GM21447 (cell line): Measurements from ENCODE around the gene KIF21B.
"Not testable (repeated sequence)": the region's sequence is repeated elsewhere in the genome, so short reads cannot be mapped to it uniquely, and the experiment has no call there.

Source experiments
- ATAC-seq: cut with Tn5 transposase; IDR thresholded peaks from one replicate; pipeline ENCODE4 v1.9.1; 2021; ENCODE audit not compliant: unreplicated experiment

KIF21B gene

GRCh38 chr1:200971955-200972711 lies 51.4 kb downstream of the KIF21B start:
- no peak for ATAC-seq

DNA sequence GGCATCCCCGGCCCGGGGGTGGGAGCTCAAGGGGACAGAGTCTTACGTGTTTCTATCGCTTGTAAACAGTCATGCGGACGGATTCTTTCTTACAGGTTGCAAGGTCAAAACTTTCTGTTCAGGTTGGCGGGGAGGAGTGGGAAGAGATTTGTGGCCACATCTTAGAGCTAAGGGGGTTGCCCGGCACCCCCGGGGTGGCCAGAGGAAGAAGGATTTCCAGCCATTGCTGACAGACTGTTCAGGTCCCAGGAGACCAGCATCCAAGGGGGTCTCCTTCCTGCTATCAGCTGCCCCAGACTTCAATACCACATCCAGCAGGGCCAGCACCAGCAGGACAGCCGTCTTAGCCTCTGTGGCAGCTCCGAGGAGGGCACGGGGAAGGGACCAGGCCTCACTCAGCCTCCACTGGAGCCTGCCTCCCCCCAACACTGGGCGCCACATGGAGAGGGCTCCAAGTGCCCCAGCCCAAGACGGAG lies 52.0 kb downstream of the KIF21B start:
- no peak for ATAC-seq

DNA sequence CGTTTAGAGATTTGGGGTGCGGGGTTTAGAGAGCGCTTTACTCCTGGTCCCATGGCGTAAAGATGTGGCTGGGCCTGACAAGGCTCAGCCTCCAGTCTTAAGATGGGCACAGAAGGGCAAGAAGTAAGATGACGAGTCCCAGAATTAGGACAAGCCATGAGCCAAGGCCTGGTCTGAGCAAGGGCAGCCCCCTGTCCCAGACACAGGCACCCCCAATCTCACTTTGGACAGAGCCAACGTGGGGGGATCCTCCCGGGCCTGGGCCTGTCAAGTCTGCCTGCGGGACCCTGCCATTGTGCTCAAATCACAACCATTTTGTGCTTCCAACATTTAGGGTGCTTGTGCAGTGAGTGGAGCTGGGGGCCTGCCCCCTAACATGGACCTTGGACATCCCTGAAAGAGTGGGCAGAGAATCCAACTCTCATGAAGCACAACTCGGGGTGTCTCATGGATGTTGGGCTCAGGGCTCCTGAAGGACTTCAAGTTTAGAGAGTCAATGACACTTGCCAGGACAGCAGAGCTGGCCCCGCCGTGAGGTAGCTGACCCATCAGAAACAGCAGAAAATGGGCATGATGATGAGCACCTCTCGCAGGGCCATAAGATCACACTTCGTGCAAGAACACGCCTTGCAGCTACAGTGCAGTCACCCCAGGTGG lies 52.6 kb downstream of the KIF21B start:
- ATAC-seq = no peak

DNA sequence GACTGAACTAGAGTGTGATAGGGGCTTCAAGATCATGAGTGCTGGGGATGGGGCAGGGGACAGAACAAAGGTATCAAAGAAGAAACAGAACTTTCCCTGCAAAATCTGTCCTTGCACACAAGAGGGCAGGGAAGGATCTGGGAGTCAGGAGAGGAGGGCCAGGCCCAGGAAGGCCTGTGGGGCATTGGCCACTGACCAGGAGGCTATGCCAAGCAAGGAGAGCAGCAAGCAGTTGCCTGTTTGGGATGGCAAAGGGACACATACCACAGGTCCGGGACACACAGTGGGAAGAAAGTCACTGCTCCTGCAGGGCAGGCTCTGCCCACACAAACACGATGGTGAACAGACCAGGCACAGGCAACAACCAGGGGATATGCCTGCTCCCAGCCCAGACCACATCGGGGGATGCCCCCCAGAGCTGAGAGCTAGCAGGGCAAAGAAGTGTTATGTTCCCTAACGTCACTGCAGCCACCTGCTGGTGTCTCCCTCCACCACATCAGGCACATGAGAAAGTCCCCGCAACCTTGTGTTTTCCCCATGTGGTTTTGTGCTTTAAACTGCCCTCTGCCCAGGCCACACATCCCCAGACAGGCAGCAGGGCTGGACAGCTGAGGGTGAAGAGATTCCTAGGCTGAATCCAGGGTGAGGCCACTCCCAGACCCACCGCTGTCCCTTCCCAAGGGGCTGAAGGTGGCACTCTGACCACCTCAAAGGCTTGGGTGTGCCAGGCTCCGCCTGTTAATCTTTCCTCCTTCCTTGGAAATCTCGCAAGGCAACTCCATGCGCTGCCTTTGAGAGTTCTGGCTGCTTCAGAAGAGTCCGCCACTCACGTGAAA lies 53.6 kb downstream of the KIF21B start:
- ATAC-seq = peak; percentile 76

GRCh38 chr1:200968469-200969410 lies 54.8 kb downstream of the KIF21B start:
- ATAC-seq = no peak

- ATAC-seq = no peak
These were observed 55.6 kb downstream of the KIF21B start for GRCh38 chr1:200967693-200968468.

DNA sequence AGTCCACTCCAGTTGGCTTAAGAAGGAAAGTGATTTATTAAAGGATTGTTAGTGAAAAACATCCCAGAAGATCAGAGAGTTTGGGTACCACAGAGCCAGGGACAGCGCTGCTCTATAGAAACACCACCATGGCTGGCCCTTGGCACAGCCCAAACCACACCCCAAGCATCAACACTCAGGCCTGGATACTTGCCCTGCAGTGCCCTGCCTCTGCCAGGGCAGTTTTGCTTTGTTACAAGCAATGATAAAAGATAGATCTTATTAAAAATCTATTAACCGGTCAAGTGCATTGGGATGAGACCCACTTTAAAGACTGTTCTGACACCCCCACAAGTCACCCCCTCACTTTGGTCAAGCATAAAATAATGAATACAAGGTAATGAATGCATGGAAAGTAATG lies 56.6 kb downstream of the KIF21B start:
- ATAC-seq = no peak

DNA sequence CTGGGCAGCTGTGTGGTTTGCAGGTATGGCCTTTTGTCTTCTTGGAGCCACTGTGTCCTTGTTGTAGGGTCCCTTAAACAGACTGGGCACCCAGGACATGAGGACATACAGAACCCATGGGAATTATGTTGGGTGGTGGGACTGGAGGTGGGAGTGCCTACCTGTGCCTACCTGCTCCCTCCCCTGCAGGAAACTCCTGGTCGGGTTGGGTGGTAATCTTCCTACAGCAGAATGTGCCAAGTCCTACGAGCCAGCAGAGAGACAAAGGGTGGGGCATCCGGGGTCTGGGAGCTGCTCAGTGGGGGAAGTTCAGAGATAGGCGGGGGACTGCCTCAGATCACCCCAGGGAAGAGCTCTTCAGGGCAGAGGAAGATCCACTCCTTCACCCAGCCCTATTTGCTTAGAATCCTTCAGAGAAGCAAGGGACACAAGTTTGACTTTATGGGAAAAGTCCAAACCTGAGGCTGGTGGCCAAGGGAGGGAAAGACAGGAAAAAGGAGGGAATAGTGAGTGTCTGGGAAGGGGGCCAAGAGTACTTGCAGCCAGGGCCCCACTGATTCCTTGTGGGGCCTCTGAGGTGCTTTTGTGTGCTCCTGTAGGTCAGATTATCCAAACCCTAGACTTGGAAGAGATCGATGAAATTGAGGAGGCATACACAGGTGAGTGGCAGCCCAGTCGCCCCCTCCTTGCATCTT lies 58.3 kb downstream of the KIF21B start:
- no peak for ATAC-seq

- ATAC-seq = not testable (repeated sequence)
These were observed 59.6 kb downstream of the KIF21B start for GRCh38 chr1:200963888-200964287.

DNA sequence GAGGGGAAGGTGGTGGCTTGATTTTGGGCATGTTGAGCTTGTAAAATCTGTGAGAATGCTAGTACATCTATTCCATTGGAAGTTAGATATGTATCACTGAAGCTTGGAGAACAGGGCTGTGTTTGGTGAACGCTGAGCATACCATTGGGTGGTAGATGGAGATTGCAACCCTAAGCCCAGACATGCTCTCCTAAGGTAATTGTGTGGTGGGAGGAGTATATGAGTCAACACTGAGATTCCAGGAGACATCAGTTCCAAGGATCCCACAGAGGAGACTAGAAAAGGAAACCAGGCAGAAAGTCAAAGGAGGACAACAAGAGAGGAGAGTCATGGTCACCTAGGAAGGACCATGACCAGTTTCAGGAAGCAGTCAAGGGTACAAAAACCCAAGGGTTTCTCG lies 60.4 kb downstream of the KIF21B start:
- ATAC-seq = no peak

GRCh38 chr1:200962631-200963030 lies 60.9 kb downstream of the KIF21B start:
- ATAC-seq = no peak

DNA sequence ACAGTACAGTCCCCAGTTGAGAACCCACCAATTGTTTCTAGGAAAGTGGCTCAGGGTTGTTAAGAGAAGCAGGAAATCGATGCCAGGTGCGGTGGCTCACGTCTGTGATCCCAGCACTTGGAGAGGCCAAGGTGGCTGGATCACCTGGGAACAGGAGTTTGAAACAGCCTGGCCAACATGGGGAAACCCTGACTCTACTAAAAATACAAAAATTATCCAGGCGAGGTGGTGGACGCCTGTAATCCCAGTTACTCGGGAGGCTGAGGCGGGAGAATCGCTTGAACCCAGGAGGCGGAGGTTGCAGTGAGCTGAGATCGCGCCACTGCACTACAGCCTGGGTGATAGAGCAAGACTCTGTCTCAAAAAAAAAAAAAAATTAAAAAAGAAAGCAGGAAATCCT lies 61.4 kb downstream of the KIF21B start:
- not testable (repeated sequence) for ATAC-seq

DNA sequence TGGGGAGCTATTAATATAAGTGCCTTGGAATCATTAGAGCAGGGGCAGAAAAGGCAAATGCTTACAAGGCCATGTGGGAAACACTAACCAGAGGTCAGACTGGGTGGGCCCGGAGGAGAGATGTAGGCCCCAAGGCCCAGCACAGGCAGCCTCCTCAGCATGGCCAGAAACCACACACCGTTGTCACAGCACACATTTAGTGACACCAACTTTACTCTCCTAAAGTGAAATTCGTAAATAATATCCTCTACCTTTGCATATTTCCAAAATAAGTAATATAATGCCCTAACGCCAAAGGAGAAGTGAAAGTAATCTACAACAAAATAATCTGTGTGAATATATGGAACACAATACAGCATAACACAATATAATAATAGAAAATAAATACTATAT lies 62.6 kb downstream of the KIF21B start:
- no peak for ATAC-seq

DNA sequence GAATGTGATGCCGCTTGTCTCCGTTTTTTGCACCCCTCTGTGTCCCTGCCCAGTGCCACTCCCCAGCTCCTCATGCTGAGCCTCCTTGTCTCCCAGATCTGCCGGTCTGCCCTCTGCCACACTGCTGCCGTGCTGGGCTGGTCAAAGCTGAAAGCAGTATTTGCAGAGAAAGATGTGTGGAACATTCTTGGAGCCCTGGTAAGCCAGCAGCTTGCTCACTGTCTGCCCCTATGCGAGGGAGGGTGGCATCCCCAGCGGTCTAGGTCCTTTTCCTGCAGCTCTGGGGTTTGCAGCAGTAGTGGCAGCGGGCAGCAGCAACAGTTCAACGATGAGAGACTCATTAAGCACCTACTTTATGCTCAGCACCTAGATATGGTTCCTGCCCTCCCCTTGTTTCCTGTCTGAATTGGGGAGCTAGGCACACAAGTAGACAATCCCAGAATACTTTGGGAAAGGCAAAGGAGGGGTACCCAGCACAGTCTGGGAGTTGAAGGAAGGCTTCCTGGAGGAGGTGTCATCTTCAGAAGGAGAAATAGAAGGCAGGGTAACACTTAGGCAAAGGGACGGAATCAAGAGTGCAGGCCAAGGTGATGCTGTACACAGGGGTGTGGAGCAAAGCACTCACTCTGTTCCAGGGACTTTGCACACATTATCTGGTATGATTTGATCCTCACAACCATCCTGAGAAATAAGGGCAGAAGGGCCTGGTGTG lies 63.1 kb downstream of the KIF21B start:
- ATAC-seq = no peak

DNA sequence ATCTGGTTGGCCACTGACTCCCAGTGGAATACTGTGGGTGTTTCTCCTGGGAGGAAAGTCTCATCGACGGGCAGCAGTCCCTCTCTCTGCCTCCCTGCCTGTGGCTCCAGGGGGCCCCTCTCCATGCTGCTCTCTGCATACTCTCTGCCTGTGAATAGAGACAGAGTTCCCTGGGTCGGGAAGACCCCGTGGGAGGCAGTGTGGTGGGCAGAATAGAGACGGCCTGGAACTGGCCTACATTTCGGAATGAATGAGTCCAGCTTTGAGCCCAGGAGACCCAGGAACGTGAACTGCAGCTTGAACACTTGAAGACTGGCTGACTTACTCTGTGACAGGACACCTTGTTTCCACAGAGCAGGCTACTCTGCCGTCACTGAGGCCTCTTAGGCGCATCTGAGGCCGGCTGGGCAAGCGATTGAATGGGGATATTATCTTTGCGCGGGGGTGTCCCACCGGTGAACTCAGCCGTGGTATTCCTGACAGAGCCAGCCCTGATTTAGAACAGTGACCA lies 64.0 kb downstream of the KIF21B start:
- ATAC-seq = no peak

GRCh38 chr1:200958597-200958996 lies 64.9 kb downstream of the KIF21B start:
- ATAC-seq = no peak

DNA sequence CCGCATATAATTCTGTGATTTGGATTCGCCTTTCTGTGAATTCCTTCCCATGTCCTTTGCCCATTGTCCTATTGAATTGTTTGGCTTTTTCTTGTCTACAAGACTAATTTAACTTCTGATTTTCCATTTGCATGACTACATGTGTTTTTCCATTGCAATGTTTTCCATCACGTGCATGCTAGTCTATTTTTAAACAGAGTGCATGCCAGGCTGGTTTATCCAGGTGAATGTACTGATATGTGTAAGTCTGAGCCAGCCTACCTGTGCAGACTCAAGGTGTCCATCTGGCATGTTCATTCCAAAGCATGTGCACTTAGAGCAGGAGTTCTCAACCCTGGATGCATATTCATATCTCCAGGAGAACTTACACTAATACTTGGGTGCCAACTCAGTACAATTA lies 69.1 kb downstream of the KIF21B start:
- ATAC-seq = no peak

DNA sequence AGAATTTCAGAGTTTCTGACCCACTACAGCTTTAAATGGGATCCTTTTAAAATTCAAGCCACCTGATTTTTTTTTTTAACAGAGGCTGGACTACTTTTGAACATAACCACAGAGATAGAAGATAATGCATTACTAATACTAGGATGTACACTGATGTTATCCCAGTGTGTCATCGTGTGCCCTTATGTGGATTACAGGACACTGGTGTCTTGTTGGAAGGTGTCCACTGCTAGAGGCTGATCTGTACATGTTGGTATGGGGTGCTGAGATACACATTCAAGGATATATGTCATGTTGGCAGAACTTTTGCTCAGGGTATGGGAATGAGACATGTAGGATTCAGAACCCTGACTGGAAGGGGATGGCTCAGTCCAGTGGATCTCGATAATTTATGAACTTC lies 72.5 kb downstream of the KIF21B start:
- no peak for ATAC-seq
